NOMO-1 treated with DMSO at 0.1 percent for 48 hours (cell line): ENCODE results near the gene SARDH.

Experiments used
- DNase-seq: peaks from one replicate; lab custom pipeline; 2025; ENCODE audit not compliant: unreplicated experiment; lab: John Stamatoyannopoulos, UW

SARDH gene

GRCh38 chr9:133672503-133673257, 65.5 kb downstream of the SARDH start:
- DNase-seq = no peak

GRCh38 chr9:133671371-133671770, 66.8 kb downstream of the SARDH start:
- DNase-seq = no peak

GRCh38 chr9:133670466-133670865, 67.7 kb downstream of the SARDH start:
- DNase-seq = no peak

- no peak for DNase-seq
These were observed 68.9 kb downstream of the SARDH start for GRCh38 chr9:133669182-133669801.

- DNase-seq = no peak
These were observed 70.2 kb downstream of the SARDH start for GRCh38 chr9:133667759-133668450.

- no peak for DNase-seq
These were observed 71.3 kb downstream of the SARDH start for GRCh38 chr9:133666845-133667244.

GRCh38 chr9:133666387-133666786, 71.8 kb downstream of the SARDH start:
- DNase-seq = no peak

GRCh38 chr9:133665535-133665934, 72.6 kb downstream of the SARDH start:
- no peak for DNase-seq

- no peak for DNase-seq
These were observed 73.1 kb downstream of the SARDH start for GRCh38 chr9:133665096-133665495.

GRCh38 chr9:133664173-133665050, 73.7 kb downstream of the SARDH start:
- DNase-seq = no peak

- no peak for DNase-seq
These were observed 76.2 kb downstream of the SARDH start for GRCh38 chr9:133661846-133662540.

GRCh38 chr9:133659516-133659915, 78.6 kb downstream of the SARDH start:
- no peak for DNase-seq

- no peak for DNase-seq
These were observed 79.4 kb downstream of the SARDH start for GRCh38 chr9:133658442-133659431.

- DNase-seq = no peak
These were observed 81.0 kb downstream of the SARDH start for GRCh38 chr9:133657120-133657661.

GRCh38 chr9:133656211-133657119, 81.7 kb downstream of the SARDH start:
- no peak for DNase-seq

- no peak for DNase-seq
These were observed 82.5 kb downstream of the SARDH start for GRCh38 chr9:133655701-133656100.

- DNase-seq = no peak
These were observed 83.2 kb downstream of the SARDH start for GRCh38 chr9:133654736-133655657.
